ENCODE results near the gene TRIM52. TPM values are rescaled to one million over a fixed set of nuclear protein-coding genes. Genes with fewer than 3 reads are reported as not detected.
A peak's percentile ranks its signal among the peaks of the same experiment; 100 is the strongest.

The TRIM52 gene
- total and polyA plus RNA-seq, 2 of the 13 experiments (the other 11 are each of a cell fraction or from before 2014, with no cell fraction given), result 7.2 to 11.6 TPM

GRCh38 chr5:181246276-181247049 is 14.5 kb downstream of the TRIM52 start (continued):
- TF ChIP-seq NONO (IDR thresholded peaks at IDR 0.05), result no peak
- TF ChIP-seq NONO (CRISPR knock-in tag; conservative IDR thresholded peaks at IDR 0.05), result peak; percentile 73
- TF ChIP-seq SNAPC2 (CRISPR knock-in tag; IDR thresholded peaks at IDR 0.05), result no peak
- TF ChIP-seq MTF2 (CRISPR knock-in tag; IDR thresholded peaks at IDR 0.05; ENCODE audit: borderline replicate concordance), result no peak
- no peak for TF ChIP-seq KDM1A (CRISPR knock-in tag; IDR thresholded peaks at IDR 0.05)
- TF ChIP-seq ZNF30 (CRISPR knock-in tag; IDR thresholded peaks at IDR 0.05), result peak; percentile 79; the same call in 1 of the 2 replicates
- TF ChIP-seq PLRG1 (conservative IDR thresholded peaks at IDR 0.05), result no peak
- TF ChIP-seq ZBTB43 (CRISPR knock-in tag; conservative IDR thresholded peaks at IDR 0.05), result 0 out of 2 replicates have a peak, but pooled peaks have one; percentile 37
- peak; percentile 67 for TF ChIP-seq SP4 (CRISPR knock-in tag; IDR thresholded peaks at IDR 0.05)
- TF ChIP-seq CBX1 (IDR thresholded peaks at IDR 0.05; ENCODE audit: low read depth), result no peak
- TF ChIP-seq XRCC5 (optimal IDR thresholded peaks at IDR 0.05; ENCODE audit: low read length), result no peak
- no peak for TF ChIP-seq RELA (CRISPR knock-in tag; IDR thresholded peaks at IDR 0.05)
- TF ChIP-seq, protein P1, sequence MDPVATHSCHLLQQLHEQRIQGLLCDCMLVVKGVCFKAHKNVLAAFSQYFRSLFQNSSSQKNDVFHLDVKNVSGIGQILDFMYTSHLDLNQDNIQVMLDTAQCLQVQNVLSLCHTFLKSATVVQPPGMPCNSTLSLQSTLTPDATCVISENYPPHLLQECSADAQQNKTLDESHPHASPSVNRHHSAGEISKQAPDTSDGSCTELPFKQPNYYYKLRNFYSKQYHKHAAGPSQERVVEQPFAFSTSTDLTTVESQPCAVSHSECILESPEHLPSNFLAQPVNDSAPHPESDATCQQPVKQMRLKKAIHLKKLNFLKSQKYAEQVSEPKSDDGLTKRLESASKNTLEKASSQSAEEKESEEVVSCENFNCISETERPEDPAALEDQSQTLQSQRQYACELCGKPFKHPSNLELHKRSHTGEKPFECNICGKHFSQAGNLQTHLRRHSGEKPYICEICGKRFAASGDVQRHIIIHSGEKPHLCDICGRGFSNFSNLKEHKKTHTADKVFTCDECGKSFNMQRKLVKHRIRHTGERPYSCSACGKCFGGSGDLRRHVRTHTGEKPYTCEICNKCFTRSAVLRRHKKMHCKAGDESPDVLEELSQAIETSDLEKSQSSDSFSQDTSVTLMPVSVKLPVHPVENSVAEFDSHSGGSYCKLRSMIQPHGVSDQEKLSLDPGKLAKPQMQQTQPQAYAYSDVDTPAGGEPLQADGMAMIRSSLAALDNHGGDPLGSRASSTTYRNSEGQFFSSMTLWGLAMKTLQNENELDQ (CRISPR knock-in tag; IDR thresholded peaks at IDR 0.05; ENCODE audit: borderline replicate concordance), result no peak
- TF ChIP-seq GABPA (IDR thresholded peaks at IDR 0.05; ENCODE audit: low read depth, low read length), result peak; percentile 75
- TF ChIP-seq GABPA (CRISPR knock-in tag; IDR thresholded peaks at IDR 0.05; ENCODE audit: low read depth), result peak; percentile 89
- TF ChIP-seq ZNF737 (CRISPR knock-in tag; IDR thresholded peaks at IDR 0.05; ENCODE audit: borderline replicate concordance), result no peak
- TF ChIP-seq ETS1 (CRISPR knock-in tag; IDR thresholded peaks at IDR 0.05), result no peak; the same call in 1 of the 2 replicates
- TF ChIP-seq ZNF367 (CRISPR knock-in tag; IDR thresholded peaks at IDR 0.05; ENCODE audit: borderline replicate concordance), result no peak
- no peak for TF ChIP-seq ZNF205 (CRISPR knock-in tag; IDR thresholded peaks at IDR 0.05)
- no peak for TF ChIP-seq CCAR2 (optimal IDR thresholded peaks at IDR 0.05; ENCODE audit: low read depth, low read length)
- TF ChIP-seq, protein P2, sequence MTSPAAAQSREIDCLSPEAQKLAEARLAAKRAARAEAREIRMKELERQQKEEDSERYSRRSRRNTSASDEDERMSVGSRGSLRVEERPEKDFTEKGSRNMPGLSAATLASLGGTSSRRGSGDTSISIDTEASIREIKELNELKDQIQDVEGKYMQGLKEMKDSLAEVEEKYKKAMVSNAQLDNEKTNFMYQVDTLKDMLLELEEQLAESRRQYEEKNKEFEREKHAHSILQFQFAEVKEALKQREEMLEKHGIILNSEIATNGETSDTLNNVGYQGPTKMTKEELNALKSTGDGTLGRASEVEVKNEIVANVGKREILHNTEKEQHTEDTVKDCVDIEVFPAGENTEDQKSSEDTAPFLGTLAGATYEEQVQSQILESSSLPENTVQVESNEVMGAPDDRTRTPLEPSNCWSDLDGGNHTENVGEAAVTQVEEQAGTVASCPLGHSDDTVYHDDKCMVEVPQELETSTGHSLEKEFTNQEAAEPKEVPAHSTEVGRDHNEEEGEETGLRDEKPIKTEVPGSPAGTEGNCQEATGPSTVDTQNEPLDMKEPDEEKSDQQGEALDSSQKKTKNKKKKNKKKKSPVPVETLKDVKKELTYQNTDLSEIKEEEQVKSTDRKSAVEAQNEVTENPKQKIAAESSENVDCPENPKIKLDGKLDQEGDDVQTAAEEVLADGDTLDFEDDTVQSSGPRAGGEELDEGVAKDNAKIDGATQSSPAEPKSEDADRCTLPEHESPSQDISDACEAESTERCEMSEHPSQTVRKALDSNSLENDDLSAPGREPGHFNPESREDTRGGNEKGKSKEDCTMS (CRISPR knock-in tag; conservative IDR thresholded peaks at IDR 0.05), result no peak
- TF ChIP-seq, protein P3, sequence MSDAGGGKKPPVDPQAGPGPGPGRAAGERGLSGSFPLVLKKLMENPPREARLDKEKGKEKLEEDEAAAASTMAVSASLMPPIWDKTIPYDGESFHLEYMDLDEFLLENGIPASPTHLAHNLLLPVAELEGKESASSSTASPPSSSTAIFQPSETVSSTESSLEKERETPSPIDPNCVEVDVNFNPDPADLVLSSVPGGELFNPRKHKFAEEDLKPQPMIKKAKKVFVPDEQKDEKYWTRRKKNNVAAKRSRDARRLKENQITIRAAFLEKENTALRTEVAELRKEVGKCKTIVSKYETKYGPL (CRISPR knock-in tag; IDR thresholded peaks at IDR 0.05), result 0 out of 2 replicates have a peak, but pooled peaks have one; percentile 56
- TF ChIP-seq NFRKB (IDR thresholded peaks at IDR 0.05), result no peak
- TF ChIP-seq ATRX (CRISPR knock-in tag; IDR thresholded peaks at IDR 0.05; ENCODE audit: borderline replicate concordance), result no peak

Measured in HepG2 (cell line).